AG04449 (cell line): ENCODE results near the gene SCRN1.
A peak's percentile ranks its signal among the peaks of the same experiment; 100 is the strongest.

ENCODE experiments used
- CTCF ChIA-PET: fragments of 350-600 bp; formaldehyde crosslinking; extraction: SDS; loops from one replicate; lab custom pipeline; 2021; ENCODE audit warnings: antibody characterized with exemption; lab: Yijun Ruan, JAX
- POLR2A ChIA-PET: fragments of 400-600, 350-600 bp; formaldehyde crosslinking; extraction: SDS; loops from one replicate; lab custom pipeline; 2020; ENCODE audit warnings: antibody characterized with exemption, inconsistent platforms; lab: Yijun Ruan, JAX
- DNase-seq: peaks from one replicate; pipeline ENCODE4 v3.0.0-alpha.2; 2010; ENCODE audit warnings: low read depth, low spot score
- H3K4me3 ChIP-seq: 2 replicates; pipeline ENCODE4 v1.5.1; 2011; ENCODE audit warnings: low read depth, mild to moderate bottlenecking, control low read depth, low read length
- TF ChIP-seq, protein P1 (sequence below): IDR thresholded peaks from one replicate; pipeline ENCODE4 v1.5.1; 2011; ENCODE audit warnings: mild to moderate bottlenecking, moderate library complexity, low read length, control low read depth, inconsistent platforms; ENCODE audit not compliant: insufficient read depth; ENCODE audit errors: missing control alignments

Gene SCRN1

GRCh38 chr7:30026229-30027064 is 36.8 kb upstream of the SCRN1 start, which contains the start of gene FKBP14:
Gene FKBP14 (minus strand): TSS chr7:30026702. CDS start chr7:30026508, 194 bp downstream.
- ChIA-PET CTCF (interaction anchor here (2.1 kb wide), 1 partner anchor 35 kb away, joined by 13 read pairs; no protein-coding TSS in a partner anchor), POLR2A (interaction anchor here (1.0 kb wide), 1 partner anchor 37 kb away, joined by 3 read pairs; the partner anchor contains the start of gene SCRN1)
- TF ChIP-seq, protein P1, sequence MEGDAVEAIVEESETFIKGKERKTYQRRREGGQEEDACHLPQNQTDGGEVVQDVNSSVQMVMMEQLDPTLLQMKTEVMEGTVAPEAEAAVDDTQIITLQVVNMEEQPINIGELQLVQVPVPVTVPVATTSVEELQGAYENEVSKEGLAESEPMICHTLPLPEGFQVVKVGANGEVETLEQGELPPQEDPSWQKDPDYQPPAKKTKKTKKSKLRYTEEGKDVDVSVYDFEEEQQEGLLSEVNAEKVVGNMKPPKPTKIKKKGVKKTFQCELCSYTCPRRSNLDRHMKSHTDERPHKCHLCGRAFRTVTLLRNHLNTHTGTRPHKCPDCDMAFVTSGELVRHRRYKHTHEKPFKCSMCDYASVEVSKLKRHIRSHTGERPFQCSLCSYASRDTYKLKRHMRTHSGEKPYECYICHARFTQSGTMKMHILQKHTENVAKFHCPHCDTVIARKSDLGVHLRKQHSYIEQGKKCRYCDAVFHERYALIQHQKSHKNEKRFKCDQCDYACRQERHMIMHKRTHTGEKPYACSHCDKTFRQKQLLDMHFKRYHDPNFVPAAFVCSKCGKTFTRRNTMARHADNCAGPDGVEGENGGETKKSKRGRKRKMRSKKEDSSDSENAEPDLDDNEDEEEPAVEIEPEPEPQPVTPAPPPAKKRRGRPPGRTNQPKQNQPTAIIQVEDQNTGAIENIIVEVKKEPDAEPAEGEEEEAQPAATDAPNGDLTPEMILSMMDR = no peak
- H3K4me3 ChIP-seq = peak within 1 kb of the TSS; percentile 81
- peak; percentile 97 for DNase-seq

GRCh38 chr7:30023524-30023923 is 33.9 kb upstream of the SCRN1 start:
- no peak overlapping the region for H3K4me3 ChIP-seq
- POLR2A ChIA-PET = no interaction called here
- TF ChIP-seq, protein P1 = no peak
- CTCF ChIA-PET = interaction anchor here (0.9 kb wide), 2 partner anchors 12 to 38 kb away, joined by 3 to 5 read pairs; no protein-coding TSS in a partner anchor
- no peak for DNase-seq

GRCh38 chr7:30022991-30023390 is 33.4 kb upstream of the SCRN1 start:
- H3K4me3 ChIP-seq = no peak overlapping the region
- POLR2A ChIA-PET = no interaction called here
- TF ChIP-seq, protein P1 = no peak
- CTCF ChIA-PET = interaction anchor here (0.9 to 1.3 kb wide), 2 partner anchors 12 to 41 kb away, joined by 3 to 4 read pairs; no protein-coding TSS in a partner anchor
- no peak for DNase-seq

GRCh38 chr7:30020535-30020934 is 30.9 kb upstream of the SCRN1 start:
- no peak overlapping the region for H3K4me3 ChIP-seq
- CTCF ChIA-PET = no interaction called here
- TF ChIP-seq, protein P1 = no peak
- no peak for DNase-seq
- POLR2A ChIA-PET = no interaction called here

DNA sequence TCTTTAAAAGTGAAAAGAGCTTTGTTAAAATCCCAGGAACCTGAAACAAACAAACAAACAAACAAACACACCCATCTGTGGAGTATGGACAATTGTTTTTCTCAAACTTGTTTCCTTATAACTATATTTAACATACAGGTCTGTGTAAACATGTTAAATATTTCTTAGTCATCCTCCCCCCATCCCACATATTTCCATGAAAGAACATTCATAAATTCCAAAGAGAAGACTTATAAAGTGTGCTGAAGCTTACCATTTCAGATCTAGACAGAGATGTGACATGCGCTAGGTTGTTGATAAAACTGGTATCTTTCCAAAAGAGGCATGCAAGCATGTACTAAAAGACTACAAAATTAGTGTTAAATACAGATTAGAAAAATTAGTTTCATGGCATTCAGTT is 30.4 kb upstream of the SCRN1 start:
- no peak overlapping the region for H3K4me3 ChIP-seq
- no peak for DNase-seq
- ChIA-PET POLR2A (no interaction called here), CTCF (no interaction called here)
- TF ChIP-seq, protein P1 = no peak

DNA sequence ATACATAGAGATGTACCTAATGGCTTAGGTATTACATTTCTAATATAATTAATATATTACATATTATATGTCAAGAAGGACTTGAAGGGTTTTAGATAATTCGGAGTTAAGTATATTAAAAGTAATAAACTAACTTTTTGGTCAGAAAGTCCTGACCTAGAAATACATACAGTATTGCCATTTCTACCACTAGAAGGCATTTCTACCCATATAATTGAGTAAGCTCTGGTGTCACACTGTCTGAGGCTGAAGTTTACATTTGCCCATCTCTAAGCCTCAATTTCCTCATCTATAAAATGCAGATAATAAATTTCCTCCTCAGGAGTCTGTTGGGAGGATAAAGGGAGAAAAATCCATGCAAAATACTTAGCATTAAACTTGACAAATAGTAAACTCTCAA is 29.8 kb upstream of the SCRN1 start:
- ChIA-PET POLR2A (no interaction called here), CTCF (no interaction called here)
- DNase-seq = no peak
- H3K4me3 ChIP-seq = no peak overlapping the region
- TF ChIP-seq, protein P1 = no peak
